GM12878 (cell line): ENCODE data around the gene LTB. TPM values are rescaled to one million over a fixed set of nuclear protein-coding genes. Genes with fewer than 3 reads are reported as not detected.
A peak's percentile ranks its signal among the peaks of the same experiment; 100 is the strongest.

Experiments
- CHD2 ChIP-seq: IDR thresholded peaks from 2 replicates; pipeline ENCODE4 v1.6.1; 2011; ENCODE audit warnings: low read depth, low read length, improper control_type of control experiment, borderline replicate concordance
- CREM ChIP-seq: IDR thresholded peaks from 2 replicates; pipeline ENCODE4 v1.6.1; 2014; ENCODE audit warnings: antibody characterized with exemption, low read depth
- FOXM1 ChIP-seq: IDR thresholded peaks from 2 replicates; pipeline ENCODE4 v1.6.1; 2012; ENCODE audit warnings: low read depth, mild to moderate bottlenecking, inconsistent platforms, low read length, moderate library complexity
- JUND ChIP-seq: IDR thresholded peaks from 2 replicates; pipeline ENCODE4 v1.6.1; 2012; ENCODE audit warnings: low read depth, mild to moderate bottlenecking, low read length, improper control_type of control experiment, moderate library complexity
- LARP7 ChIP-seq: fragments of 450-650 bp; IDR thresholded peaks from 2 replicates; pipeline ENCODE4 v1.6.1; 2017; ENCODE audit warnings: mild to moderate bottlenecking
- NR2C1 ChIP-seq: fragments of 450-650 bp; IDR thresholded peaks from 2 replicates; pipeline ENCODE4 v1.6.1; 2017; ENCODE audit warnings: antibody characterized with exemption, mild to moderate bottlenecking, moderate library complexity
- SIX5 ChIP-seq: IDR thresholded peaks from 2 replicates; pipeline ENCODE4 v1.6.1; 2011; ENCODE audit warnings: mild to moderate bottlenecking, low read depth, low read length, moderate library complexity; ENCODE audit not compliant: severe bottlenecking
- SMAD1 ChIP-seq: fragments of 450-650 bp; IDR thresholded peaks from 2 replicates; pipeline ENCODE4 v1.6.1; 2018; ENCODE audit warnings: mild to moderate bottlenecking, low read depth; ENCODE audit not compliant: partially characterized antibody
- STAT3 ChIP-seq: IDR thresholded peaks from 2 replicates; pipeline ENCODE4 v1.6.1; 2011; ENCODE audit warnings: low read depth, low read length, improper control_type of control experiment
- TCF7 ChIP-seq: IDR thresholded peaks from 2 replicates; pipeline ENCODE4 v1.6.1; 2014; ENCODE audit warnings: antibody characterized with exemption, borderline replicate concordance
- ZNF274 ChIP-seq: IDR thresholded peaks from one replicate; pipeline ENCODE4 v1.8.0; 2011; ENCODE audit not compliant: insufficient read length, insufficient read depth
- polyA plus RNA-seq, 11 experiments: library from polyadenylated mRNA; depleted of rRNA in 4 of 11; unstranded in 6 of 11; stranded (reverse) in 5 of 11; fragments of >200 nt; fragmentation: Nextera tagmentation in 4 of 11; fragmentation: Illumina TruSeq in 1 of 11; extraction: Ambion mirVana in 4 of 11; extraction: Trizol in 1 of 11; gene quantifications; 1 replicate in 1 of 11; 2 replicates in 10 of 11; pipeline versions ENCODE4 v1.2.1 to v1.2.3, GENCODE V29; 2011 to 2016; ENCODE audit warnings: inconsistent platforms in 2 of 11, missing spikeins in 2 of 11, low read depth in 1 of 11
- total RNA-seq, 4 experiments: library from RNA; depleted of rRNA in 3 of 4; stranded (reverse); fragments of >200 nt in 3 of 4; fragmentation: Illumina TruSeq in 1 of 4; extraction: Trizol in 1 of 4; gene quantifications; 2 replicates each; pipeline versions ENCODE4 v1.2.1 to v1.2.3, GENCODE V29; 2013 to 2021
- TF ChIP-seq, protein P1 (sequence below): fragments of 450-650 bp; formaldehyde crosslinking; IDR thresholded peaks from 2 replicates; pipeline ENCODE4 v1.5.0; 2022; ENCODE audit warnings: mild to moderate bottlenecking, missing genetic modification characterization
- TF ChIP-seq, protein P2 (sequence below): fragments of 450-650 bp; IDR thresholded peaks from 2 replicates; pipeline ENCODE4 v1.6.1; 2018; ENCODE audit warnings: mild to moderate bottlenecking, low read depth, moderate library complexity; ENCODE audit not compliant: partially characterized antibody
- TF ChIP-seq, protein P3 (sequence below): fragments of 450-650 bp; IDR thresholded peaks from 2 replicates; pipeline ENCODE4 v1.6.1; 2017; ENCODE audit warnings: mild to moderate bottlenecking, moderate library complexity
- TF ChIP-seq, protein P4 (sequence below): IDR thresholded peaks from 2 replicates; pipeline ENCODE4 v1.6.1; 2012; ENCODE audit warnings: low read length, inconsistent platforms
- TF ChIP-seq, protein P5 (sequence below): fragments of 450-650 bp; IDR thresholded peaks from 2 replicates; pipeline ENCODE4 v1.6.1; 2017; ENCODE audit warnings: borderline replicate concordance

Gene LTB
- total and polyA plus RNA-seq, 10 of the 15 experiments (the other 5 are each of a cell fraction or from before 2014, with no cell fraction given) = 0.71 to 74.3 (median 20.0) TPM

DNA sequence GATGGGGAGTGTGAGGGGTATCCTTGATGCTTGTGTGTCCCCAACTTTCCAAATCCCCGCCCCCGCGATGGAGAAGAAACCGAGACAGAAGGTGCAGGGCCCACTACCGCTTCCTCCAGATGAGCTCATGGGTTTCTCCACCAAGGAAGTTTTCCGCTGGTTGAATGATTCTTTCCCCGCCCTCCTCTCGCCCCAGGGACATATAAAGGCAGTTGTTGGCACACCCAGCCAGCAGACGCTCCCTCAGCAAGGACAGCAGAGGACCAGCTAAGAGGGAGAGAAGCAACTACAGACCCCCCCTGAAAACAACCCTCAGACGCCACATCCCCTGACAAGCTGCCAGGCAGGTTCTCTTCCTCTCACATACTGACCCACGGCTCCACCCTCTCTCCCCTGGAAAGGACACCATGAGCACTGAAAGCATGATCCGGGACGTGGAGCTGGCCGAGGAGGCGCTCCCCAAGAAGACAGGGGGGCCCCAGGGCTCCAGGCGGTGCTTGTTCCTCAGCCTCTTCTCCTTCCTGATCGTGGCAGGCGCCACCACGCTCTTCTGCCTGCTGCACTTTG is 6.8 kb downstream of the LTB start, which contains the start of gene TNF (continued):
- TF ChIP-seq, protein P1, sequence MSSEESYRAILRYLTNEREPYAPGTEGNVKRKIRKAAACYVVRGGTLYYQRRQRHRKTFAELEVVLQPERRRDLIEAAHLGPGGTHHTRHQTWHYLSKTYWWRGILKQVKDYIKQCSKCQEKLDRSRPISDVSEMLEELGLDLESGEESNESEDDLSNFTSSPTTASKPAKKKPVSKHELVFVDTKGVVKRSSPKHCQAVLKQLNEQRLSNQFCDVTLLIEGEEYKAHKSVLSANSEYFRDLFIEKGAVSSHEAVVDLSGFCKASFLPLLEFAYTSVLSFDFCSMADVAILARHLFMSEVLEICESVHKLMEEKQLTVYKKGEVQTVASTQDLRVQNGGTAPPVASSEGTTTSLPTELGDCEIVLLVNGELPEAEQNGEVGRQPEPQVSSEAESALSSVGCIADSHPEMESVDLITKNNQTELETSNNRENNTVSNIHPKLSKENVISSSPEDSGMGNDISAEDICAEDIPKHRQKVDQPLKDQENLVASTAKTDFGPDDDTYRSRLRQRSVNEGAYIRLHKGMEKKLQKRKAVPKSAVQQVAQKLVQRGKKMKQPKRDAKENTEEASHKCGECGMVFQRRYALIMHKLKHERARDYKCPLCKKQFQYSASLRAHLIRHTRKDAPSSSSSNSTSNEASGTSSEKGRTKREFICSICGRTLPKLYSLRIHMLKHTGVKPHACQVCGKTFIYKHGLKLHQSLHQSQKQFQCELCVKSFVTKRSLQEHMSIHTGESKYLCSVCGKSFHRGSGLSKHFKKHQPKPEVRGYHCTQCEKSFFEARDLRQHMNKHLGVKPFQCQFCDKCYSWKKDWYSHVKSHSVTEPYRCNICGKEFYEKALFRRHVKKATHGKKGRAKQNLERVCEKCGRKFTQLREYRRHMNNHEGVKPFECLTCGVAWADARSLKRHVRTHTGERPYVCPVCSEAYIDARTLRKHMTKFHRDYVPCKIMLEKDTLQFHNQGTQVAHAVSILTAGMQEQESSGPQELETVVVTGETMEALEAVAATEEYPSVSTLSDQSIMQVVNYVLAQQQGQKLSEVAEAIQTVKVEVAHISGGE (CRISPR knock-in tag) = no peak
- TF ChIP-seq ZNF274 (no peak), JUND (no peak), STAT3 (no peak), SMAD1 (peak; percentile 80), CHD2 (0 out of 2 replicates have a peak, but pooled peaks have one; percentile 8), TCF7 (no peak), LARP7 (peak; percentile 81), NR2C1 (no peak), FOXM1 (no peak), SIX5 (no peak), CREM (peak; percentile 21; the same call in 1 of the 2 replicates)
- TF ChIP-seq, protein P2, sequence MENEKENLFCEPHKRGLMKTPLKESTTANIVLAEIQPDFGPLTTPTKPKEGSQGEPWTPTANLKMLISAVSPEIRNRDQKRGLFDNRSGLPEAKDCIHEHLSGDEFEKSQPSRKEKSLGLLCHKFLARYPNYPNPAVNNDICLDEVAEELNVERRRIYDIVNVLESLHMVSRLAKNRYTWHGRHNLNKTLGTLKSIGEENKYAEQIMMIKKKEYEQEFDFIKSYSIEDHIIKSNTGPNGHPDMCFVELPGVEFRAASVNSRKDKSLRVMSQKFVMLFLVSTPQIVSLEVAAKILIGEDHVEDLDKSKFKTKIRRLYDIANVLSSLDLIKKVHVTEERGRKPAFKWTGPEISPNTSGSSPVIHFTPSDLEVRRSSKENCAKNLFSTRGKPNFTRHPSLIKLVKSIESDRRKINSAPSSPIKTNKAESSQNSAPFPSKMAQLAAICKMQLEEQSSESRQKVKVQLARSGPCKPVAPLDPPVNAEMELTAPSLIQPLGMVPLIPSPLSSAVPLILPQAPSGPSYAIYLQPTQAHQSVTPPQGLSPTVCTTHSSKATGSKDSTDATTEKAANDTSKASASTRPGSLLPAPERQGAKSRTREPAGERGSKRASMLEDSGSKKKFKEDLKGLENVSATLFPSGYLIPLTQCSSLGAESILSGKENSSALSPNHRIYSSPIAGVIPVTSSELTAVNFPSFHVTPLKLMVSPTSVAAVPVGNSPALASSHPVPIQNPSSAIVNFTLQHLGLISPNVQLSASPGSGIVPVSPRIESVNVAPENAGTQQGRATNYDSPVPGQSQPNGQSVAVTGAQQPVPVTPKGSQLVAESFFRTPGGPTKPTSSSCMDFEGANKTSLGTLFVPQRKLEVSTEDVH = no peak
- TF ChIP-seq, protein P3, sequence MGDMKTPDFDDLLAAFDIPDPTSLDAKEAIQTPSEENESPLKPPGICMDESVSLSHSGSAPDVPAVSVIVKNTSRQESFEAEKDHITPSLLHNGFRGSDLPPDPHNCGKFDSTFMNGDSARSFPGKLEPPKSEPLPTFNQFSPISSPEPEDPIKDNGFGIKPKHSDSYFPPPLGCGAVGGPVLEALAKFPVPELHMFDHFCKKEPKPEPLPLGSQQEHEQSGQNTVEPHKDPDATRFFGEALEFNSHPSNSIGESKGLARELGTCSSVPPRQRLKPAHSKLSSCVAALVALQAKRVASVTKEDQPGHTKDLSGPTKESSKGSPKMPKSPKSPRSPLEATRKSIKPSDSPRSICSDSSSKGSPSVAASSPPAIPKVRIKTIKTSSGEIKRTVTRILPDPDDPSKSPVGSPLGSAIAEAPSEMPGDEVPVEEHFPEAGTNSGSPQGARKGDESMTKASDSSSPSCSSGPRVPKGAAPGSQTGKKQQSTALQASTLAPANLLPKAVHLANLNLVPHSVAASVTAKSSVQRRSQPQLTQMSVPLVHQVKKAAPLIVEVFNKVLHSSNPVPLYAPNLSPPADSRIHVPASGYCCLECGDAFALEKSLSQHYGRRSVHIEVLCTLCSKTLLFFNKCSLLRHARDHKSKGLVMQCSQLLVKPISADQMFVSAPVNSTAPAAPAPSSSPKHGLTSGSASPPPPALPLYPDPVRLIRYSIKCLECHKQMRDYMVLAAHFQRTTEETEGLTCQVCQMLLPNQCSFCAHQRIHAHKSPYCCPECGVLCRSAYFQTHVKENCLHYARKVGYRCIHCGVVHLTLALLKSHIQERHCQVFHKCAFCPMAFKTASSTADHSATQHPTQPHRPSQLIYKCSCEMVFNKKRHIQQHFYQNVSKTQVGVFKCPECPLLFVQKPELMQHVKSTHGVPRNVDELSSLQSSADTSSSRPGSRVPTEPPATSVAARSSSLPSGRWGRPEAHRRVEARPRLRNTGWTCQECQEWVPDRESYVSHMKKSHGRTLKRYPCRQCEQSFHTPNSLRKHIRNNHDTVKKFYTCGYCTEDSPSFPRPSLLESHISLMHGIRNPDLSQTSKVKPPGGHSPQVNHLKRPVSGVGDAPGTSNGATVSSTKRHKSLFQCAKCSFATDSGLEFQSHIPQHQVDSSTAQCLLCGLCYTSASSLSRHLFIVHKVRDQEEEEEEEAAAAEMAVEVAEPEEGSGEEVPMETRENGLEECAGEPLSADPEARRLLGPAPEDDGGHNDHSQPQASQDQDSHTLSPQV = no peak
- TF ChIP-seq, protein P4, sequence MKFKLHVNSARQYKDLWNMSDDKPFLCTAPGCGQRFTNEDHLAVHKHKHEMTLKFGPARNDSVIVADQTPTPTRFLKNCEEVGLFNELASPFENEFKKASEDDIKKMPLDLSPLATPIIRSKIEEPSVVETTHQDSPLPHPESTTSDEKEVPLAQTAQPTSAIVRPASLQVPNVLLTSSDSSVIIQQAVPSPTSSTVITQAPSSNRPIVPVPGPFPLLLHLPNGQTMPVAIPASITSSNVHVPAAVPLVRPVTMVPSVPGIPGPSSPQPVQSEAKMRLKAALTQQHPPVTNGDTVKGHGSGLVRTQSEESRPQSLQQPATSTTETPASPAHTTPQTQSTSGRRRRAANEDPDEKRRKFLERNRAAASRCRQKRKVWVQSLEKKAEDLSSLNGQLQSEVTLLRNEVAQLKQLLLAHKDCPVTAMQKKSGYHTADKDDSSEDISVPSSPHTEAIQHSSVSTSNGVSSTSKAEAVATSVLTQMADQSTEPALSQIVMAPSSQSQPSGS = no peak
- TF ChIP-seq, protein P5, sequence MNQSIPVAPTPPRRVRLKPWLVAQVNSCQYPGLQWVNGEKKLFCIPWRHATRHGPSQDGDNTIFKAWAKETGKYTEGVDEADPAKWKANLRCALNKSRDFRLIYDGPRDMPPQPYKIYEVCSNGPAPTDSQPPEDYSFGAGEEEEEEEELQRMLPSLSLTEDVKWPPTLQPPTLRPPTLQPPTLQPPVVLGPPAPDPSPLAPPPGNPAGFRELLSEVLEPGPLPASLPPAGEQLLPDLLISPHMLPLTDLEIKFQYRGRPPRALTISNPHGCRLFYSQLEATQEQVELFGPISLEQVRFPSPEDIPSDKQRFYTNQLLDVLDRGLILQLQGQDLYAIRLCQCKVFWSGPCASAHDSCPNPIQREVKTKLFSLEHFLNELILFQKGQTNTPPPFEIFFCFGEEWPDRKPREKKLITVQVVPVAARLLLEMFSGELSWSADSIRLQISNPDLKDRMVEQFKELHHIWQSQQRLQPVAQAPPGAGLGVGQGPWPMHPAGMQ = no peak
